ENCODE results near the gene DUSP23.

DNA sequence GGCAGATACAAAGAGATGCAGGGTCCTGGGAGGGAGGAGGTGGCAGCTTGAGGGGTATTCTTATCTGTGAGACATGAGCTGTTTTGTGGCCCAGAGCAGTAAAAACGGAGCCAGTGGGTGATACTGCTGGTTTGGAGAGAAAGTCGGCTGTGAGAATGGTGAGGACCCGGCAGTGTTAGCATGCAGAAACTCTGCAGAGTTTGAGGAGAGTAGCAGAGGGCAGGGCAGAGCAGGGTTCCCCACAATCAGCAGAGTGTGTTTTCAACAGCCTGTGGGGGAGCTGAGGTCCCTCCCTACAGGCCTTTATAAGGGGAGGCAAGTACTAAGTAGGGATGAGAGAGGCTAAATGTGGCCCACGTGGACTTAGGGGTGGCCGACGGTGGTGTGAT lies 46.3 kb downstream of the DUSP23 start:
- TF ChIP-seq, protein P1, sequence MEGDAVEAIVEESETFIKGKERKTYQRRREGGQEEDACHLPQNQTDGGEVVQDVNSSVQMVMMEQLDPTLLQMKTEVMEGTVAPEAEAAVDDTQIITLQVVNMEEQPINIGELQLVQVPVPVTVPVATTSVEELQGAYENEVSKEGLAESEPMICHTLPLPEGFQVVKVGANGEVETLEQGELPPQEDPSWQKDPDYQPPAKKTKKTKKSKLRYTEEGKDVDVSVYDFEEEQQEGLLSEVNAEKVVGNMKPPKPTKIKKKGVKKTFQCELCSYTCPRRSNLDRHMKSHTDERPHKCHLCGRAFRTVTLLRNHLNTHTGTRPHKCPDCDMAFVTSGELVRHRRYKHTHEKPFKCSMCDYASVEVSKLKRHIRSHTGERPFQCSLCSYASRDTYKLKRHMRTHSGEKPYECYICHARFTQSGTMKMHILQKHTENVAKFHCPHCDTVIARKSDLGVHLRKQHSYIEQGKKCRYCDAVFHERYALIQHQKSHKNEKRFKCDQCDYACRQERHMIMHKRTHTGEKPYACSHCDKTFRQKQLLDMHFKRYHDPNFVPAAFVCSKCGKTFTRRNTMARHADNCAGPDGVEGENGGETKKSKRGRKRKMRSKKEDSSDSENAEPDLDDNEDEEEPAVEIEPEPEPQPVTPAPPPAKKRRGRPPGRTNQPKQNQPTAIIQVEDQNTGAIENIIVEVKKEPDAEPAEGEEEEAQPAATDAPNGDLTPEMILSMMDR (IDR thresholded peaks at IDR 0.05), result no peak
- TF ChIP-seq ZFX (IDR thresholded peaks at IDR 0.05; ENCODE audit: borderline replicate concordance), result no peak

Measured in 22Rv1 (cell line).